Choroid plexus epithelial cell (primary cell): ENCODE data around the gene NGRN.
"Not testable (repeated sequence)": the region's sequence is repeated elsewhere in the genome, so short reads cannot be mapped to it uniquely, and the experiment has no call there.

Experiments used
- DNase-seq: peaks from one replicate; pipeline ENCODE4 v3.0.0-alpha.2; 2010; ENCODE audit warnings: low read depth
- H3K4me3 ChIP-seq: 2 replicates; pipeline ENCODE4 v1.5.1; 2011; ENCODE audit warnings: low read depth, mild to moderate bottlenecking, control low read depth, low read length, moderate library complexity
- TF ChIP-seq, protein P1 (sequence below): conservative IDR thresholded peaks from 2 replicates; pipeline ENCODE4 v1.5.1; 2011; ENCODE audit warnings: low read depth, mild to moderate bottlenecking, control low read depth, inconsistent platforms, low read length, moderate library complexity

The NGRN gene

DNA sequence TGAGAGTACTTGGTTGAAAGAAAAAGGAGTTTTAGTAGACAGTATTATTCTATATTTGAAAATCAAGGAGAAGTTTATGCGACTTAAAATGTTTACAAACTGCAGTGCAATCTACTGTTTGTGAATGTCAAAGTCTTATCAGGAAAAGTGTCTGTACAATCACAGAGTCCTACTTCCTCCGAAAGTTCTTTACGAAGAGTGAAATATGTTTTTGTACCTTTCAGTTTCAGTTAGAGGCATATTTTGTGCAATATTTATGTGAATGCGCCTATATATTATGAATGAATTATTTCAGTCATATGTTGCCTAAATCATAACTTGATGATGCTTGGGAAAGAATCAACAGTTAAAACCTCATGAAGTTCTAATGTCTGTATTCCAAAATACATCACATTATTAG lies 31.5 kb downstream of the NGRN start:
- H3K4me3 ChIP-seq: no peak overlapping the region
- DNase-seq: no peak
- TF ChIP-seq, protein P1, sequence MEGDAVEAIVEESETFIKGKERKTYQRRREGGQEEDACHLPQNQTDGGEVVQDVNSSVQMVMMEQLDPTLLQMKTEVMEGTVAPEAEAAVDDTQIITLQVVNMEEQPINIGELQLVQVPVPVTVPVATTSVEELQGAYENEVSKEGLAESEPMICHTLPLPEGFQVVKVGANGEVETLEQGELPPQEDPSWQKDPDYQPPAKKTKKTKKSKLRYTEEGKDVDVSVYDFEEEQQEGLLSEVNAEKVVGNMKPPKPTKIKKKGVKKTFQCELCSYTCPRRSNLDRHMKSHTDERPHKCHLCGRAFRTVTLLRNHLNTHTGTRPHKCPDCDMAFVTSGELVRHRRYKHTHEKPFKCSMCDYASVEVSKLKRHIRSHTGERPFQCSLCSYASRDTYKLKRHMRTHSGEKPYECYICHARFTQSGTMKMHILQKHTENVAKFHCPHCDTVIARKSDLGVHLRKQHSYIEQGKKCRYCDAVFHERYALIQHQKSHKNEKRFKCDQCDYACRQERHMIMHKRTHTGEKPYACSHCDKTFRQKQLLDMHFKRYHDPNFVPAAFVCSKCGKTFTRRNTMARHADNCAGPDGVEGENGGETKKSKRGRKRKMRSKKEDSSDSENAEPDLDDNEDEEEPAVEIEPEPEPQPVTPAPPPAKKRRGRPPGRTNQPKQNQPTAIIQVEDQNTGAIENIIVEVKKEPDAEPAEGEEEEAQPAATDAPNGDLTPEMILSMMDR: no peak

DNA sequence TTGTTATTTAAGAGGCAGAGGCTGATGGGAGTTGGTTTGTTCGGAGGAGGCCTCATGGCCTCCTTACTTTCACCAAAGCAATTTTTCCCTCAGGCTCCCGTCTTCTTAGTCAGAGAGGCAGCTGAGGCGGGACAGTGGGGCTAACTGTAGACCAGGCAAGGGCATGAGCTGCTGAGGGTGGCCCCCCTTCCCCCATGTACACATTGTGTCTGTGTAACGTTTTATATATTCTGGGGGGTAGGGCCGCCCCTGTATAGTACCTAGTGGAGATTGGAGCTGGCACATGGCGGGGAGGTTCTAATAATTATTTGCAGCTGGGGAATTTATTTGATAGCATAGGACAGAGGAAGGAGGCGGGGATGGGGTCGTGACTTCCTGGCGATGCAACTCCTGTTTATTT lies 35.1 kb downstream of the NGRN start:
- TF ChIP-seq, protein P1: no peak
- H3K4me3 ChIP-seq: no peak overlapping the region
- no peak for DNase-seq

DNA sequence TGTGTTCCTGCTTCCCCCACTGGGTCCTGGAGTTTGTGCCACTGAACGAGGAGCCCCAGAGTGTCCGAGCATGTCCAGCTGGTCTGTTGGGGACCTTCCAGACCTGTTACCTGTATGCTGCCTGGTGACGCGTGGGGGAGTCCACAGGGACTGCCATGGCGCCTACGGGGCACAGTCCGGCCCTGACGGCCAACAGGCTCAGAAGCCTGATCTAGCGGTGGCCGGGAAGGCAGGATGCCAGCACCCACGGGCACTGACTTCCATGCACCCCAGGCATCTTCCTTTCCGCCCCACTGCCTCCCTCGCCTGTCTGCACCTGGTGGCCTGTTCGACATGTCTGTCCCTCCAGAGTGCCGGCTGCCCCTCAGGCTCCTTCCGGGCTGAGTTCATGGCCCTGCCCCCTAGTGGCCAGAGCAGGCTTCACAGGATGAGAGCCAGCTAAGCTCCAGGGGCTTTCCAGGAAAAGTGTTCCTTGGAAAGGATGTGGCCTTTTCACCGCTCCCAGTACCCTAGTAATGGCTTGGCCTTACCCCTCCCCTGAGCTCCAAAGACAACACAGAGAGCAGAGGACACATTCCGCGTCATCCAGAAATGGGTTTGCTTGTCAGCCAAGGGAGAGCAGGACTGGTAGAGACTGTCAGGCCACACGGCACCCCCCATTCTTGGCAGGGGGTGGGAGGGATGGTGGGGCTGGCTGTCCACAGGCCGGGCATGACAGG lies 35.7 kb downstream of the NGRN start:
- TF ChIP-seq, protein P1: peak; percentile 90
- DNase-seq: peak; percentile 65
- peak overlapping the region; percentile 43 for H3K4me3 ChIP-seq

DNA sequence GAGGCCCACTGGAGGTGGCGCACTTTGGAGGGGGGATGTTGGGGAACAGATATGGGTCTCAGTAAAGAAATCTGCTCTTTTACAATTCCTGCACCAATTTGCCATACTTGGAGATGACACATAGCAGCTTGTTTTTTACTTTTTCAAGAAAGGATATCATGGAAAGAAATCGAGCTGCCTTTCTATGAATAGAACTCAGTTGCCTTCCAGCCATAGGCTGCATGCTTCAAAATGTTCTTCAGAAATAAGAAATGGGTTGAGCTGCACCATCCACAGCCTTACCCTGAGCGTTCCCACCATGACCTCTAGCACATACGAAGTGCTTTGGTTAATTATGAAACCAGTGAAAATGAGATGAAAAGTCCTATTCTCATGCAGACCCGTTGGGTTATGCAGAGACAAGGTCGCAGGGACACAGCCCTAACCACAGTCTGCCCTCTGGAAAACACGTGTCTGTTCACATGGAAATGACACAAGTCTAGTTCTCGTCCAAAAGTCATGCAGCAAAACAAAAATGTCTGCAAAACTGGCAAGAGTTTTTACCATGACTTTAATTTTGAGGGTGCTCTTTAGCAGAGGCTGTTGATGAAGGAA lies 36.3 kb downstream of the NGRN start:
- H3K4me3 ChIP-seq: no peak overlapping the region
- no peak for DNase-seq
- TF ChIP-seq, protein P1: no peak

DNA sequence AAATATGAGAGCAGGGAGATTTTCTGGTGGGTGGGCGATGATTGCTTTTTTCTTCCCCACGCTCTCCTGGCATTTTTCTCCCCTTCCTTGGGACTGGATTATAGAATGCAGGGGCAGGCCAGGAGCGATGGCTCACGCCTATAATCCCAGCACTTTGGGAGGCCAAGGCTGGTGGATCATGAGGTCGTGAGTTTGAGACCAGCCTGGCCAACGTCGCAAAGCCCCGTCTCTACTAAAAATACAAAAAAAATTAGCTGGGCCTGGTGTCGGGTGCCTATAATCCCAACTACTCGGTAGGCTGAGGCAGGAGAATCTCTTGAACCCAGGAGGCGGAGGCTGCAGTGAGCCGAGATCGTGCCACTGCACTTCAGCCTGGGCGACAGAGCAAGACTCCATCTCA lies 39.9 kb downstream of the NGRN start:
- H3K4me3 ChIP-seq, DNase-seq: not testable (repeated sequence)

DNA sequence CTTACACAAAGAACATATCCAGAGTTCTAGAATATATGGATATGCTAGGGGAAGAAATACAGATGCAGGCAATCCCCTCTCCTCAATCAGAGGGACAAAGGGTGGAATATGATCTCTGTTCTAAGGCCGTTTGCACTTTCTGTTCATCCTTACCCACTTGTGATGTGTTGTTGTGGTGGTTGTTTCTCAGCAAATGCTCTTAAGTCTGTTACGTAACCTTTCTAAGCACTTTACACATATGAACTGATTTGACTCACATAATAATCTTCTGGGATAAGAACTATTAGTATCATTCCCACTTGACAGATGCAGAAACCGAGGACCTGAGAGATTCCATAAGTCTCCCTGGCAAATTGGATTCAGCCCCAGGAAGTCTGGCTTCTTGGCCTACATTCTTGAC lies 40.5 kb downstream of the NGRN start:
- H3K4me3 ChIP-seq: no peak overlapping the region
- TF ChIP-seq, protein P1: no peak
- peak; percentile 27 for DNase-seq

DNA sequence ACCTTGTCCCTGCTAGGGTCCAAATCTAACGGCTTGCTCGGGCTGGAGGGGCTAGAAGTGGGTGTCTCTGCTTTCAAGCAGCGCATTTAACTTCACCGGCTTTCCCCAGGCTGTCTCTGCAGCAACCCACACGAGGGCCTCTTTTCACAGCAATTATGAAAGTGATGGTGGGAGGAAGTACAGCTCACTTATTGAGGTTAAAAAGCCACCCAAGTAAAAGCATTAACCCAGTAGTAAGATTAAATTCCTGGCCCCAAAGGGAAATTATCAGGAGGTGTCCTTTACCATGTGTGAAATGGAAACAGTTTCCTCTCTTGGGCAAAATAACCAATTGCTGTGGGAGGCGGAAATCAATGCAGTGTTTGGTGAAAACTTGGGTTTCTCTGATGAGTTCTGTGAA lies 41.1 kb downstream of the NGRN start:
- TF ChIP-seq, protein P1: no peak
- peak; percentile 26 for DNase-seq

More for the DNA sequence above, 41.1 kb downstream of the NGRN start:
- no peak overlapping the region for H3K4me3 ChIP-seq
